ENCODE results near the gene FBXW5. TPM values are rescaled to one million over a fixed set of nuclear protein-coding genes. Genes with fewer than 3 reads are reported as not detected.

The FBXW5 gene
- total RNA-seq, 5 donors from 2014 or later (not counting 1 experiment from before 2014, with no cell fraction given), result 60.9 to 161 (median 145) TPM

DNA sequence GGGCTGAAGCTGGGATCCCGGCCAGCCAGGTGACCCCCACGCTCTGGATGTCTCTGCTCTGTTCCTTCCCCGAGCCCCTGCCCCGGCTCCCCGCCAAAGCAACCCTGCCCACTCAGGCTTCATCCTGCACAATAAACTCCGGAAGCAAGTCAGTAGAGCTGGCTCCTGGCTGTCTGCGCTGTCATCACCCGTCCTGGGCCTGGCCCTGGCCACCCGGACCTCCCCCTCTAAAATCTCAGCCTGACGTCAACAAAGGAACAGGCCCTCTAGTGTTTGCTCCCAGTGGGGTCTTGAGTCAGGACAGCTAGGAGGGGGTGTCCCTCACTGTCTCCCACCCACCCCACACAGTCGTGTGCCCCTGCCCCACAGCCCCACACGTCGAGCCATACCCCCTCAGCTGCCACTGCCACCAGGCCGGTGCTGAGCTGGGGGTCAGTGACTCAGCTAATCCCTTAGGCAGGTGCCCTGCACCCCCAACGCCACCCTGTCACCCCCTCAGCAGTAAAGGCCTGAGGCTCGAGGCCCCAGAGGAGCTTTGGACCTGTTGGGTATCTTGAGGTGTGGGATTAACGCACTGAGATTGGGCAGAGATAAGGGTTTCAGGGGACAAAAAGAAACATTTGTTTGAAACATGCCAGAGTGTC lies 37.2 kb upstream of the FBXW5 start:
- ATAC-seq (replicated peaks in 1 of 4) (no peak), DNase-seq (no peak)
- peaks cover 0 to 49% of the 10 kb centered on the region in 2 experiments for H3K27me3 ChIP-seq (replicated peaks in 1 of 2; ENCODE audit: control insufficient read depth in 2 of 2, extremely low read depth in 1 of 2, insufficient read depth in 2 of 2, low read length in 1 of 2)
- no peak overlapping the region for H3K4me3 ChIP-seq (ENCODE audit: control insufficient read depth in 1 of 2, extremely low read depth in 1 of 2, low read length in 1 of 2)
- Mint-ChIP-seq H3K4me3 (no peak overlapping the region), H3K36me3 (no peaks in the 10 kb centered on the region), H3K27ac (no peak overlapping the region), H3K4me1 (peaks cover 2 to 12% (median 6%) of the 10 kb centered on the region in 3 donors), H3K9me3 (no peaks in the 10 kb centered on the region), H3K27me3 (peaks cover 11 to 21% of the 10 kb centered on the region in 2 donors)
- no peak overlapping the region for H3K27ac ChIP-seq (ENCODE audit: low read length)
- no peaks in the 10 kb centered on the region for H3K36me3 ChIP-seq (ENCODE audit: control insufficient read depth in 2 of 2, extremely low read depth in 1 of 2, insufficient read depth in 1 of 2, low read length in 1 of 2)
- no peaks in the 10 kb centered on the region for H3K9me3 ChIP-seq
- WGBS (ENCODE audit: insufficient coverage), result 87% methylated on average over 5 of the region's 17 CpGs
- POLR2A ChIA-PET, result no interaction called here
- CTCF ChIA-PET, result no interaction called here
- H3K4me1 ChIP-seq (ENCODE audit: control insufficient read depth in 1 of 2, extremely low read depth in 1 of 2, insufficient read depth in 2 of 2, low read length in 2 of 2), result peaks cover 0 to 45% of the 10 kb centered on the region in 2 experiments

DNA sequence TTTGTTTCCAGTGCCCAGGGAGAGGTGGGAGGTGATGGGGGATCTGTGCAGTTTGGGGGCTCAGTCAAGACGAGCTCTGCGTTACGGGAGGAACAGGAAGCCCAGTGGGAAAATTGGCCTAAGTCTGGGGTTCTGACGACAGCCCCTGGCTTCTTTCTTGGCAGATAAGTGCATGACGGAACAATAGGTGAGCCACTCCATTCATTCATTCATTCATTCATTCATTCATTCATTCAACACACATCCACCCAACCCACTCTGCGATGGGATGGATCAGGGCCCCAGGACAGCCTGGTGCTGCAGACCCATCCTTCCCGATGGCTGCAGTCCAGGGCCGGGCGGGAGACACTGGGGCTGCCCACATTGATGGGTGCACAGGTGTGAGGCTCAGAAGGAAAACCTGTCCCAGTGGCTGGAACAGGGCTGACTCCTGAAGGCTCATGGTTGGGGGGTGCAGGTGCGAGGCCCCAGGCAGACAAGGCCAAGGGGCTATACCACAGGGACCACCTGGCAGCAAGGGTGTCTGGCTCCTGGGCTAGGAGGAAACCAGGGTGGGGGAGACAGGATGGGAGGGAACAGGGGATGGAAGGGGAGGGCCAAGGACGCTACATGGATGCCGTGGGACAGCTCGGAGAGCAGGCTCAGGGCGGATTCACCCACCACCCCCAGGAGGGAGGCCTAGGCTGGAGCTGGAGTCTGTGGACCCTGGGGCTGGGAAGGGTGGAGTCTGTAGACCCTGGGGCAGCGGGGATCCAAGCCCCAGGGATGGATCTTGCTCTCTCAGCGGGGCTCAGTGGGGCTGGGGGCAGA lies 36.3 kb upstream of the FBXW5 start:
- H3K36me3 Mint-ChIP-seq, result no peaks in the 10 kb centered on the region
- Histone ChIP-seq H3K4me1 (ENCODE audit: control insufficient read depth in 1 of 2, extremely low read depth in 1 of 2, insufficient read depth in 2 of 2, low read length in 2 of 2) (peaks cover 0 to 51% of the 10 kb centered on the region in 2 experiments), H3K27ac (ENCODE audit: low read length) (no peak overlapping the region), H3K4me3 (ENCODE audit: control insufficient read depth in 1 of 2, extremely low read depth in 1 of 2, low read length in 1 of 2) (no peak overlapping the region), H3K9me3 (no peaks in the 10 kb centered on the region), H3K36me3 (ENCODE audit: control insufficient read depth in 2 of 2, extremely low read depth in 1 of 2, insufficient read depth in 1 of 2, low read length in 1 of 2) (no peaks in the 10 kb centered on the region), H3K27me3 (replicated peaks in 1 of 2; ENCODE audit: control insufficient read depth in 2 of 2, extremely low read depth in 1 of 2, insufficient read depth in 2 of 2, low read length in 1 of 2) (peaks cover 0 to 45% of the 10 kb centered on the region in 2 experiments)
- no peak overlapping the region for H3K27ac Mint-ChIP-seq
- POLR2A ChIA-PET, result no interaction called here
- CTCF ChIA-PET, result no interaction called here
- peaks cover 6 to 15% of the 10 kb centered on the region in 2 donors for H3K27me3 Mint-ChIP-seq
- 92% methylated on average over 10 of the region's 16 CpGs for WGBS (ENCODE audit: insufficient coverage)
- no peak for ATAC-seq (replicated peaks in 1 of 4)
- DNase-seq, result no peak
- no peaks in the 10 kb centered on the region for H3K9me3 Mint-ChIP-seq
- H3K4me1 Mint-ChIP-seq, result peaks cover 8 to 18% (median 12%) of the 10 kb centered on the region in 3 donors
- no peak overlapping the region for H3K4me3 Mint-ChIP-seq

DNA sequence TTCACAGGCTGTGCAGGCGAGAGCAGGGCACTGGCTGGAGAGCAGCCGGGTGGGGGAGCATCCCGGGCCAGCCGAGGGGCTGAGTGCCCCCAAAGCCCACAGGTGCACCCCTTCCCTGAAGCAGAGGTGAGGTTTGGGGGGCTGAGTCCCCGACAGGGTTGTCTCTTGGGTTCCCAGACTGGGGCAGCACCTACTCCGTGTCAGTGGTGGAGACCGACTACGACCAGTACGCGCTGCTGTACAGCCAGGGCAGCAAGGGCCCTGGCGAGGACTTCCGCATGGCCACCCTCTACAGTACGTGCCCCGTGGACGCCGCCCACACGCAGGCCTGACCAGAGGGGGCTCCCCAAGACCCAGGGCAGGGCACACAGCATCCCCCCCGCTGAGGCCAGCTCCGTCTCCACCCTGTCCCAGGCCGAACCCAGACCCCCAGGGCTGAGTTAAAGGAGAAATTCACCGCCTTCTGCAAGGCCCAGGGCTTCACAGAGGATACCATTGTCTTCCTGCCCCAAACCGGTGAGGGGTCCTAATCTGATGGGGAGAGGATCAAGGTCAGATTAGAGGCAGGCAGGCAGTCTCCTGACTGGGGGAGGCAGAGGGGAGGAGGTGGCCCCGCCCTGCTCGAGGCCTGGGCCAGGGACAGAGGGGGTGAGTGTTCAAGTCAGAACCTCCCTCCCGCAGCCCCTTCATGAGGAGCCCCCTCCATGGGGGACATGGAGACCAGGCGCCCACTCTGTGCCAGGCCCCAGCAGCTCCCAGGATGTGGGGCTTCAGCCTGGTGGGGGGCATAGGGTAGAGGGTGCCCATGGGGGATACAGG lies 35.4 kb upstream of the FBXW5 start:
- Histone ChIP-seq H3K4me3 (ENCODE audit: control insufficient read depth in 1 of 2, extremely low read depth in 1 of 2, low read length in 1 of 2) (no peak overlapping the region), H3K4me1 (ENCODE audit: control insufficient read depth in 1 of 2, extremely low read depth in 1 of 2, insufficient read depth in 2 of 2, low read length in 2 of 2) (peaks cover 0 to 51% of the 10 kb centered on the region in 2 experiments), H3K27me3 (replicated peaks in 1 of 2; ENCODE audit: control insufficient read depth in 2 of 2, extremely low read depth in 1 of 2, insufficient read depth in 2 of 2, low read length in 1 of 2) (peaks cover 0 to 41% of the 10 kb centered on the region in 2 experiments), H3K9me3 (no peaks in the 10 kb centered on the region), H3K36me3 (ENCODE audit: control insufficient read depth in 2 of 2, extremely low read depth in 1 of 2, insufficient read depth in 1 of 2, low read length in 1 of 2) (no peaks in the 10 kb centered on the region), H3K27ac (ENCODE audit: low read length) (no peak overlapping the region)
- Mint-ChIP-seq H3K27me3 (peaks cover 6 to 14% of the 10 kb centered on the region in 2 donors), H3K9me3 (no peaks in the 10 kb centered on the region), H3K36me3 (no peaks in the 10 kb centered on the region), H3K27ac (no peak overlapping the region), H3K4me3 (no peak overlapping the region), H3K4me1 (peaks cover 16 to 27% (median 21%) of the 10 kb centered on the region in 3 donors)
- CTCF ChIA-PET, result no interaction called here
- WGBS (ENCODE audit: insufficient coverage), result 83% methylated on average over 23 of the region's 26 CpGs
- ATAC-seq (replicated peaks in 1 of 4), result no peak
- DNase-seq, result no peak
- POLR2A ChIA-PET, result no interaction called here

DNA sequence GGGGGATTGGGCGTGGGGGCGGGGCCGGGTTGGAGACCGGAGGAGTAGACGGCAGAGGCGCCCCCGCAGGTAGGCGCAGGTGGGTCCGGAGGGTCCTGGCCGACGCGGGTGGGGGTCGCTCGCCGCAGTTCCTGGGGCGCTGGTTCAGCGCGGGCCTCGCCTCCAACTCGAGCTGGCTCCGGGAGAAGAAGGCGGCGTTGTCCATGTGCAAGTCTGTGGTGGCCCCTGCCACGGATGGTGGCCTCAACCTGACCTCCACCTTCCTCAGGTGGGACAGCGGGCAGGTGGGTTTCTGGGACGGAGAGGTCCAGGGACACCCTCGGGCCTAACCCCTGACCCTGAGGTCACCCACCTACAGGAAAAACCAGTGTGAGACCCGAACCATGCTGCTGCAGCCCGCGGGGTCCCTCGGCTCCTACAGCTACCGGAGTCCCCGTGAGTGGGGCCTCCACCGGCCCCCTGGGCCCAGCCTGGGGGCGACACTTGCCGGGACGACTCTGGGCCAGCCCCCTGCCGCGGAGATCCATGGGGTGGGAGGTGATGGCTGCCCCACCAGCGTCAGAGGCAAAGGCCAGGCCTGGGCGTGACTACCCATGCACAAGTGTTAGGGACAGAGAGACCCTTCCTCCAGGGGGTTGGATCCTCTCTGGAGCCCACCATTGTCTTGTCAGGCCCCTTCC lies 34.5 kb upstream of the FBXW5 start:
- H3K4me3 ChIP-seq (ENCODE audit: control insufficient read depth in 1 of 2, extremely low read depth in 1 of 2, low read length in 1 of 2), result no peak overlapping the region
- H3K4me1 Mint-ChIP-seq, result peaks cover 19 to 37% (median 25%) of the 10 kb centered on the region in 3 donors
- no peak overlapping the region for H3K27ac ChIP-seq (ENCODE audit: low read length)
- no peaks in the 10 kb centered on the region for H3K9me3 ChIP-seq
- CTCF ChIA-PET, result interaction anchor here in 1 of 2 donors (0.6 to 0.9 kb wide), 5 partner anchors 43 to 89 kb away, joined by 3 to 9 read pairs (median 3); partner anchors contain the start of gene FUT7
- POLR2A ChIA-PET, result no interaction called here
- WGBS (ENCODE audit: insufficient coverage), result 57% methylated on average over 37 of the region's 41 CpGs
- no peak for ATAC-seq (replicated peaks in 1 of 4)
- H3K27ac Mint-ChIP-seq, result no peak overlapping the region
- no peak for DNase-seq
- H3K27me3 Mint-ChIP-seq, result peaks cover 4 to 10% of the 10 kb centered on the region in 2 donors
- H3K9me3 Mint-ChIP-seq, result no peaks in the 10 kb centered on the region
- H3K4me3 Mint-ChIP-seq, result no peak overlapping the region
- peaks cover 0 to 52% of the 10 kb centered on the region in 2 experiments for H3K4me1 ChIP-seq (ENCODE audit: control insufficient read depth in 1 of 2, extremely low read depth in 1 of 2, insufficient read depth in 2 of 2, low read length in 2 of 2)
- no peaks in the 10 kb centered on the region for H3K36me3 ChIP-seq (ENCODE audit: control insufficient read depth in 2 of 2, extremely low read depth in 1 of 2, insufficient read depth in 1 of 2, low read length in 1 of 2)
- peaks cover 0 to 31% of the 10 kb centered on the region in 2 experiments for H3K27me3 ChIP-seq (replicated peaks in 1 of 2; ENCODE audit: control insufficient read depth in 2 of 2, extremely low read depth in 1 of 2, insufficient read depth in 2 of 2, low read length in 1 of 2)
- no peaks in the 10 kb centered on the region for H3K36me3 Mint-ChIP-seq

DNA sequence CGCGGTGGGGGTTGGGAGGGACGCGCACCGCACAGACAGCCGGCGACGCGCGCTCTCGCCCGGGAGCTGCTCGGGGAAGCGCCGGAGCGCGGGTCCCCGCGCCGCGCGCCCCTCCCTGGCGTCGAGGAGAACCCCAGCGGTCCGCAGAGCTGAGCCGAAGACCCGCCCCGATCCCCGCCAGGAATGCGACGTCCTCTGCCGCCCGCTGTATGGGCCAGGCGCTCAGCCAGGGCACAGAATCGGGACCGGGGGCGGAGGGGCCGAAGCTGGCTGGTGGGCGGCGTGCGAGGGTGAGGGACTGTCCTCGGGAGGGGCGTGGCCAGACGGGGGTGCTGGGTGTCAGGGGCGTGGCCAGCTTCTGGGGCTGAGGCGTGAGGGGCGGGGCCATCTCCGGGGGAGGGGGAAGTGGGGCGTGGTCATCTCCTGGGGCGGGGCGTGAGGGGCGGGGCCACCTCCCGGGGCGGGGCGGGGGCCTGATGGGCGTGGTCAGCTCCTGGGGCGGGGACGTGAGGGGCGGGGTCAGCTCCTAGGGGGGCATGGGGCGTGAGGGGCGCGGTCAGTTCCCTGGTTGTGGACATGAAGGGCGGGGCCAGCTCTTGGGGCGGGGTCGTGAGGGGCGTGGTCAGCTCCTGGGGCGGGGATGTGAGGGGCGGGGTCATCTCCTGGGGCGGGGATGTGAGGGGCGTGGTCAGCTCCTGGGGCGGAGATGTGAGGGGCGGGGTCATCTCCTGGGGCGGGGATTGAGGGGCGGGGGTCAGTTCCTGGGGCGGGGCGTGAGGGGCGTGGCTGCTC lies 33.7 kb upstream of the FBXW5 start:
- ChIA-PET POLR2A (interaction anchor here in 1 of 2 donors (0.6 kb wide), 1 partner anchor 92 kb away, joined by 6 read pairs; no protein-coding TSS in a partner anchor), CTCF (interaction anchor here (0.6 to 1.2 kb wide), 8 partner anchors 14 to 90 kb away, joined by 3 to 9 read pairs (median 4); partner anchors contain the start of genes CLIC3 (in 1 of the 2), FUT7 (in 1 of the 2) and PAXX (in 1 of the 2))
- Mint-ChIP-seq H3K27me3 (peaks cover 0 to 6% of the 10 kb centered on the region in 2 donors), H3K4me3 (peak overlapping the region in 1 of 3 donors; percentile 65), H3K27ac (no peak overlapping the region), H3K36me3 (no peaks in the 10 kb centered on the region), H3K9me3 (no peaks in the 10 kb centered on the region), H3K4me1 (peaks cover 14 to 35% (median 25%) of the 10 kb centered on the region in 3 donors)
- Histone ChIP-seq H3K27ac (ENCODE audit: low read length) (no peak overlapping the region), H3K4me1 (ENCODE audit: control insufficient read depth in 1 of 2, extremely low read depth in 1 of 2, insufficient read depth in 2 of 2, low read length in 2 of 2) (peaks cover 0 to 60% of the 10 kb centered on the region in 2 experiments), H3K9me3 (no peaks in the 10 kb centered on the region), H3K27me3 (replicated peaks in 1 of 2; ENCODE audit: control insufficient read depth in 2 of 2, extremely low read depth in 1 of 2, insufficient read depth in 2 of 2, low read length in 1 of 2) (peaks cover 0 to 24% of the 10 kb centered on the region in 2 experiments), H3K36me3 (ENCODE audit: control insufficient read depth in 2 of 2, extremely low read depth in 1 of 2, insufficient read depth in 1 of 2, low read length in 1 of 2) (no peaks in the 10 kb centered on the region), H3K4me3 (ENCODE audit: control insufficient read depth in 1 of 2, extremely low read depth in 1 of 2, low read length in 1 of 2) (peak overlapping the region; percentile 12 to 30)
- peak; percentile 30 to 82 (median 59) for DNase-seq
- WGBS (ENCODE audit: insufficient coverage), result 6% methylated on average over 55 of the region's 78 CpGs
- peak; percentile 31 to 67 (median 48) for ATAC-seq (replicated peaks in 1 of 4)

All from T-cell (primary cell).